SK-N-SH (cell line): Measurements from ENCODE around the gene TMIGD3. TPM values are rescaled to one million over a fixed set of nuclear protein-coding genes. Genes with fewer than 3 reads are reported as not detected.

Source experiments
- CTCF ChIA-PET: fragments of 300-600, 350-600 bp; formaldehyde crosslinking; extraction: SDS; loops from one replicate; lab custom pipeline; 2021; lab: Yijun Ruan, JAX
- POLR2A ChIA-PET: fragments of 350-600 bp; sonication (Branson Sonifier 250); formaldehyde crosslinking; extraction: SDS; loops from one replicate; lab custom pipeline; 2020; ENCODE audit warnings: antibody characterized with exemption, inconsistent platforms; lab: Yijun Ruan, JAX
- DNase-seq: peaks from one replicate; pipeline ENCODE4 v3.0.0; 2012
- H2AFZ ChIP-seq: fragments of 200-600 bp; sonication (generic); 2 replicates; pipeline ENCODE4 v1.8.1; 2016; ENCODE audit warnings: antibody characterized with exemption, mild to moderate bottlenecking, low read depth
- H3F3A ChIP-seq: fragments of 200-600 bp; sonication (generic); replicated peaks from 2 replicates; pipeline ENCODE3; 2016; ENCODE audit warnings: antibody characterized with exemption, mild to moderate bottlenecking; ENCODE audit not compliant: insufficient read depth
- H3K27ac ChIP-seq, 2 experiments: fragments of 200-500 bp in 1 of 2; fragments of 200-600 bp in 1 of 2; sonication (Bioruptor generic) in 1 of 2; sonication (generic), shearing (Covaris generic) in 1 of 2; 2 replicates each; pipeline versions ENCODE4 v1.5.1 to v1.6.1; 2014 to 2016; ENCODE audit warnings: low read depth in 2 of 2, inconsistent platforms in 1 of 2, low read length in 1 of 2, mild to moderate bottlenecking in 1 of 2, mixed read lengths in 1 of 2
- H3K27me3 ChIP-seq: fragments of 200-600 bp; sonication (generic), shearing (Covaris generic); 2 replicates; pipeline ENCODE4 v1.6.1; 2016; ENCODE audit warnings: mixed run types; ENCODE audit not compliant: insufficient read depth
- H3K36me3 ChIP-seq, 2 experiments: fragments of 200-500 bp in 1 of 2; fragments of 200-600 bp in 1 of 2; sonication (Bioruptor generic) in 1 of 2; sonication (generic) in 1 of 2; replicated peaks in 1 of 2; 2 replicates each; pipeline versions ENCODE3 to v1.5.1; 2014 to 2016; ENCODE audit warnings: low read length in 1 of 2, mild to moderate bottlenecking in 1 of 2; ENCODE audit not compliant: insufficient read depth in 2 of 2, control insufficient read depth in 1 of 2
- H3K4me1 ChIP-seq, 2 experiments: fragments of 200-500 bp in 1 of 2; fragments of 200-600 bp in 1 of 2; sonication (Bioruptor generic) in 1 of 2; sonication (generic), shearing (Covaris generic) in 1 of 2; 2 replicates each; pipeline versions ENCODE4 v1.5.1 to v1.6.1; 2014 to 2016; ENCODE audit warnings: low read depth in 1 of 2, low read length in 1 of 2, mixed run types in 1 of 2; ENCODE audit not compliant: insufficient read depth in 2 of 2, control insufficient read depth in 1 of 2
- H3K4me2 ChIP-seq: fragments of 200-600 bp; sonication (generic), shearing (Covaris generic); 2 replicates; pipeline ENCODE4 v1.6.1; 2017; ENCODE audit warnings: mixed run types
- H3K4me3 ChIP-seq, 2 experiments: fragments of 200-500 bp in 1 of 2; fragments of 200-600 bp in 1 of 2; sonication (Bioruptor generic) in 1 of 2; sonication (generic), shearing (Covaris generic) in 1 of 2; 2 replicates each; pipeline versions ENCODE4 v1.5.1 to v1.8.1; 2014 to 2016; ENCODE audit warnings: low read depth in 2 of 2, inconsistent platforms in 1 of 2, low read length in 1 of 2, mild to moderate bottlenecking in 1 of 2, mixed read lengths in 1 of 2, moderate library complexity in 1 of 2
- H3K79me2 ChIP-seq: fragments of 200-600 bp; sonication (generic); 2 replicates; pipeline ENCODE4 v1.8.1; 2017; ENCODE audit warnings: mild to moderate bottlenecking; ENCODE audit not compliant: insufficient read depth
- H3K9ac ChIP-seq: fragments of 200-600 bp; sonication (generic); 2 replicates; pipeline ENCODE4 v1.6.1; 2017; ENCODE audit warnings: mixed run types
- H3K9me2 ChIP-seq: fragments of 200-600 bp; sonication (generic); 2 replicates; pipeline ENCODE4 v1.6.1; 2017; ENCODE audit warnings: mixed run types
- H3K9me3 ChIP-seq: fragments of 200-600 bp; sonication (generic); 2 replicates; pipeline ENCODE4 v1.6.1; 2017; ENCODE audit warnings: mixed run types, mild to moderate bottlenecking, moderate library complexity
- H4K20me1 ChIP-seq: fragments of 200-600 bp; sonication (generic); 2 replicates; pipeline ENCODE4 v1.6.1; 2017; ENCODE audit warnings: mild to moderate bottlenecking, mixed run types; ENCODE audit not compliant: insufficient read depth
- MEF2A ChIP-seq: IDR thresholded peaks from 2 replicates; pipeline ENCODE4 v1.4.0; 2012; ENCODE audit warnings: low read depth, borderline replicate concordance
- NFIC ChIP-seq: IDR thresholded peaks from 2 replicates; pipeline ENCODE4 v1.4.0; 2012; ENCODE audit warnings: borderline replicate concordance
- RAD21 ChIP-seq: IDR thresholded peaks from 2 replicates; pipeline ENCODE4 v1.6.1; 2012; ENCODE audit warnings: mild to moderate bottlenecking, low read length
- RCOR1 ChIP-seq: fragments of 150-350 bp; IDR thresholded peaks from 2 replicates; pipeline ENCODE4 v1.6.1; 2017; ENCODE audit warnings: antibody characterized with exemption, low read length
- TAF1 ChIP-seq: IDR thresholded peaks from 2 replicates; pipeline ENCODE4 v1.6.1; 2012; ENCODE audit warnings: low read depth, mild to moderate bottlenecking, low read length, moderate library complexity, borderline replicate concordance
- WGBS: methylation state at CpG from one replicate; pipeline ENCODE4 v1.1.6; 2017; ENCODE audit warnings: low lambda C conversion rate; 5-methylcytosine and 5-hydroxymethylcytosine counted together
- polyA plus RNA-seq, 3 experiments: library from polyadenylated mRNA; depleted of rRNA; stranded (reverse); fragments of >200 nt; gene quantifications; 2 replicates each; pipeline ENCODE4 v1.2.3, GENCODE V29; 2012
- TF ChIP-seq, protein P1 (sequence below): fragments of 150-350 bp; IDR thresholded peaks from 2 replicates; pipeline ENCODE4 v1.6.1; 2017; ENCODE audit warnings: antibody characterized with exemption, low read length, low read depth, borderline replicate concordance
- TF ChIP-seq, protein P2 (sequence below): fragments of 200-600 bp; sonication (generic); IDR thresholded peaks from 2 replicates; pipeline ENCODE4 v1.6.1; 2017; ENCODE audit warnings: antibody characterized with exemption, mild to moderate bottlenecking, moderate library complexity

The TMIGD3 gene
- polyA plus RNA-seq, 1 of the 3 experiments (the other 2 are of a cell fraction): not detected

DNA sequence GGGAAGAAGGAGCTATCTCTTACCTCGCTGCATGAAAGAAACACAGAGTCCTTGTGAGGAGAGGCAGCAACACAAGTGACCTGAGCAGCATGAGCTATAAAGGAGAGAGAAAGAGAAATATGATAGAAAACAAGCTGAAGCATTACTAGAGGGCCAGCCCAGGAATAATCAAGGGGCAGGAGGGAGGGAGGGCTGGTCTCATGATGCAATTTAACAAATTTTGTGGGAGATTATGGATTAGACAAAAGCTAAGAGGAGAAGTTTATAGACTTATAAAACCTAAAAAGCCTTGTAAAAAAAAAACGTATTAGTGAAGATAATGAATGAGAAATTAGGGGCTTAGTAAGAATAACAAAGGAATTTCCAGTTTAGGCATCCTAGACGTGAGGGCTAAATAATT lies 59.4 kb downstream of the TMIGD3 start (continued):
- TF ChIP-seq, protein P1, sequence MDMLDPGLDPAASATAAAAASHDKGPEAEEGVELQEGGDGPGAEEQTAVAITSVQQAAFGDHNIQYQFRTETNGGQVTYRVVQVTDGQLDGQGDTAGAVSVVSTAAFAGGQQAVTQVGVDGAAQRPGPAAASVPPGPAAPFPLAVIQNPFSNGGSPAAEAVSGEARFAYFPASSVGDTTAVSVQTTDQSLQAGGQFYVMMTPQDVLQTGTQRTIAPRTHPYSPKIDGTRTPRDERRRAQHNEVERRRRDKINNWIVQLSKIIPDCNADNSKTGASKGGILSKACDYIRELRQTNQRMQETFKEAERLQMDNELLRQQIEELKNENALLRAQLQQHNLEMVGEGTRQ: no peak
- TF ChIP-seq MEF2A (no peak), NFIC (no peak)

DNA sequence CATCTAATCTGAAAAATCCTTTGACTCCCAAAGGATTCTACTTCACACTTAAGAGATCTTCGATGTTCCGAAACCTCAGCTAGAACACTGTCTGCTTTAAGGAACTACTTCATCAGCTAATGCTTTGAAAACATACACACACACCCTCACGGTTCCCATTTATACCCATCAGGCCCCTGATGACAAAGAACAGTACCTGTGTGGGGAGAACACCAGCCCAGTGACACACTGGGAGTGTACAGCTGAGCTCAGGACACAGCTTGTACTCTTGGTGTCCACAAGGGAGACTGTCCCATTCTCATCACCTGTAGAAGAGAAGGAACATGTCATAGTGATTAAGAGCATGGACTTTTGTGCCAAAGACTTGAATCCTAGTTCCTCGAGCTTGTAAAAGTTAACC lies 61.0 kb downstream of the TMIGD3 start:
- TF ChIP-seq RCOR1 (no peak), TAF1 (no peak)
- 86% methylated on average over 4 of the region's 4 CpGs for WGBS
- Histone ChIP-seq H3K4me3 (no peak overlapping the region), H2AFZ (no peak overlapping the region), H3K27ac (no peak overlapping the region), H3K36me3 (peaks cover 57 to 85% of the 10 kb centered on the region in 2 experiments), H4K20me1 (no peaks in the 10 kb centered on the region), H3K79me2 (peaks cover 32% of the 10 kb centered on the region), H3F3A (peaks cover 3% of the 10 kb centered on the region), H3K9ac (no peak overlapping the region), H3K9me3 (no peaks in the 10 kb centered on the region), H3K4me2 (no peak overlapping the region), H3K9me2 (no peaks in the 10 kb centered on the region), H3K4me1 (no peaks in the 10 kb centered on the region; a peak in 2 of 4 replicates), H3K27me3 (no peaks in the 10 kb centered on the region)
- no peak for DNase-seq
- CTCF ChIA-PET: interaction anchor here (0.7 to 1.2 kb wide), 2 partner anchors 9 to 219 kb away, joined by 3 to 4 read pairs; no protein-coding TSS in a partner anchor
- POLR2A ChIA-PET: no interaction called here

DNA sequence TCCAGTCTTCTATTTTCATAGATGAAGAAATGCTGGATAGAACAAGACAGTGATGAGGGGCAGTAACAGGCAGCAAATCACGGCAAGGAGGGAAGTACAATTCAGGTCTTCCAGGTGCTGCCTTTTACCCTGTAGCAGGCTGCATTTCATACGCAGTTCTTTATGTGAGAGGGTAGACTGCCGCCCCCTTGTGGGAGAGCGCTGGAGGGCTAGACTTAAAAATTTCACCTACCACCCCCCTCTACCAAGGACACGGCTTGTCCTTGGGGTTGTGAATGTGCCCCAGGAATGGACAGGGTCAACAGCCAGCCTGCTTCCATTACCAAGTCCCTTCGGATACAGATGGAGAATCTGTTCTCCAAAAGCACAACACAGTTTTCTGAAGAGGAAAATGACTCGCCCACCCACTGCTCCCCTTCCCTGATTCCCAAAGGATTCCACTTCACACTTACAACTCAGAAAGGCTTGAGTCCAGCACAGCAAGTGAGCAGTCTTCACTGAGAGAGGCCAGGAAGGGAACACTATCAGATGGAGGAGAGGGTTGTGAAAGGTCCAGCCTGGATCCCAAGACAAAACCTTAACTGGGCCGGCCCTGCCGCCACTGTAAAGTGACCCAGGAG lies 61.8 kb downstream of the TMIGD3 start:
- H3K9me3 ChIP-seq: no peaks in the 10 kb centered on the region
- no peaks in the 10 kb centered on the region for H3K9me2 ChIP-seq
- DNase-seq: peak; percentile 33
- TF ChIP-seq NFIC (no peak), RCOR1 (no peak), RAD21 (peak; percentile 34; the same call in 1 of the 2 replicates)
- TF ChIP-seq, protein P2, sequence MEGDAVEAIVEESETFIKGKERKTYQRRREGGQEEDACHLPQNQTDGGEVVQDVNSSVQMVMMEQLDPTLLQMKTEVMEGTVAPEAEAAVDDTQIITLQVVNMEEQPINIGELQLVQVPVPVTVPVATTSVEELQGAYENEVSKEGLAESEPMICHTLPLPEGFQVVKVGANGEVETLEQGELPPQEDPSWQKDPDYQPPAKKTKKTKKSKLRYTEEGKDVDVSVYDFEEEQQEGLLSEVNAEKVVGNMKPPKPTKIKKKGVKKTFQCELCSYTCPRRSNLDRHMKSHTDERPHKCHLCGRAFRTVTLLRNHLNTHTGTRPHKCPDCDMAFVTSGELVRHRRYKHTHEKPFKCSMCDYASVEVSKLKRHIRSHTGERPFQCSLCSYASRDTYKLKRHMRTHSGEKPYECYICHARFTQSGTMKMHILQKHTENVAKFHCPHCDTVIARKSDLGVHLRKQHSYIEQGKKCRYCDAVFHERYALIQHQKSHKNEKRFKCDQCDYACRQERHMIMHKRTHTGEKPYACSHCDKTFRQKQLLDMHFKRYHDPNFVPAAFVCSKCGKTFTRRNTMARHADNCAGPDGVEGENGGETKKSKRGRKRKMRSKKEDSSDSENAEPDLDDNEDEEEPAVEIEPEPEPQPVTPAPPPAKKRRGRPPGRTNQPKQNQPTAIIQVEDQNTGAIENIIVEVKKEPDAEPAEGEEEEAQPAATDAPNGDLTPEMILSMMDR: peak; percentile 55
- no peaks in the 10 kb centered on the region for H3K27me3 ChIP-seq
- H3K36me3 ChIP-seq: peaks cover 57 to 79% of the 10 kb centered on the region in 2 experiments
- no peaks in the 10 kb centered on the region for H4K20me1 ChIP-seq
- H3K4me3 ChIP-seq: no peak overlapping the region
- H3K27ac ChIP-seq: no peak overlapping the region
- no peaks in the 10 kb centered on the region for H3K4me1 ChIP-seq
- POLR2A ChIA-PET: no interaction called here
- peaks cover 24% of the 10 kb centered on the region for H3K79me2 ChIP-seq
- CTCF ChIA-PET: interaction anchor here (1.2 kb wide), 2 partner anchors 219 to 313 kb away, joined by 3 to 4 read pairs; no protein-coding TSS in a partner anchor
- H2AFZ ChIP-seq: no peak overlapping the region
- no peak overlapping the region for H3K4me2 ChIP-seq
- H3F3A ChIP-seq: peaks cover 3% of the 10 kb centered on the region
- WGBS: 94% methylated on average over 7 of the region's 9 CpGs
- no peak overlapping the region for H3K9ac ChIP-seq
